IMR-90 (cell line): ENCODE measurements around the gene POLE4. TPM values are rescaled to one million over a fixed set of nuclear protein-coding genes. Genes with fewer than 3 reads are reported as not detected.

ENCODE experiments used
- ATAC-seq: fragments of 200-7000 bp; cut with Tn5 transposase; 2 replicates; pipeline ENCODE4 v1.9.1; 2020; ENCODE audit warnings: low read depth, mild to moderate bottlenecking, moderate library complexity
- BruUV-seq: library from RNA; stranded (reverse); fragments of 400-500 nt; replicated peaks from 2 replicates; lab custom pipeline; 2021; lab: Mats Ljungman, UMichigan
- CTCF ChIA-PET: fragments of 300-600 bp; formaldehyde crosslinking; extraction: SDS; loops from one replicate; lab custom pipeline; 2021; ENCODE audit warnings: antibody characterized with exemption; lab: Yijun Ruan, JAX
- POLR2A ChIA-PET: fragments of 300-600 bp; sonication (Branson Sonifier 250); formaldehyde crosslinking; loops from one replicate; lab custom pipeline; 2022; ENCODE audit warnings: antibody characterized with exemption; ENCODE audit not compliant: unreplicated experiment; lab: Charles Lee
- DNase-seq: peaks from one replicate; pipeline ENCODE4 v3.0.0; 2013
- H2AFZ ChIP-seq: replicated peaks from 2 replicates; pipeline ENCODE3; 2013; ENCODE audit warnings: low read length, mild to moderate bottlenecking; ENCODE audit not compliant: poor library complexity
- H2AK5ac ChIP-seq: 2 replicates; pipeline ENCODE4 v1.6.1; 2013; ENCODE audit warnings: low read depth, low read length, inconsistent platforms
- H2AK9ac ChIP-seq: replicated peaks from 2 replicates; pipeline ENCODE3; 2013; ENCODE audit warnings: mild to moderate bottlenecking, low read depth, low read length, moderate library complexity; ENCODE audit not compliant: poor library complexity
- H2BK120ac ChIP-seq: 2 replicates; pipeline ENCODE4 v1.6.1; 2013; ENCODE audit warnings: low read depth, low read length, inconsistent platforms
- H2BK15ac ChIP-seq: 3 replicates; pipeline ENCODE4 v1.6.1; 2013; ENCODE audit warnings: low read depth, low read length, inconsistent platforms
- H2BK20ac ChIP-seq: 2 replicates; pipeline ENCODE4 v1.6.1; 2013; ENCODE audit warnings: low read depth, mild to moderate bottlenecking, inconsistent platforms, low read length, moderate library complexity
- H2BK5ac ChIP-seq: 2 replicates; pipeline ENCODE4 v1.6.1; 2013; ENCODE audit warnings: mild to moderate bottlenecking, low read depth, low read length, inconsistent platforms; ENCODE audit not compliant: poor library complexity, severe bottlenecking
- H3K14ac ChIP-seq: replicated peaks from 2 replicates; pipeline ENCODE4 v1.6.1; 2013; ENCODE audit warnings: low read depth, low read length, inconsistent platforms
- H3K18ac ChIP-seq: 2 replicates; pipeline ENCODE4 v1.6.1; 2013; ENCODE audit warnings: low read depth, low read length, control low read depth
- H3K23ac ChIP-seq: 2 replicates; pipeline ENCODE4 v1.6.1; 2013; ENCODE audit warnings: low read depth, low read length, inconsistent platforms
- H3K27ac ChIP-seq: 2 replicates; pipeline ENCODE4 v1.5.1; 2013; ENCODE audit warnings: mild to moderate bottlenecking, control low read depth, low read length; ENCODE audit not compliant: insufficient read depth
- H3K27me3 ChIP-seq: 2 replicates; pipeline ENCODE4 v1.6.1; 2013; ENCODE audit warnings: low read length; ENCODE audit not compliant: control insufficient read depth, insufficient read depth
- H3K36me3 ChIP-seq: 2 replicates; pipeline ENCODE4 v1.6.1; 2013; ENCODE audit warnings: low read length, mixed read lengths; ENCODE audit not compliant: control insufficient read depth, insufficient read depth
- H3K4ac ChIP-seq: 2 replicates; pipeline ENCODE4 v1.6.1; 2013; ENCODE audit warnings: low read depth, low read length, inconsistent platforms
- H3K4me1 ChIP-seq: 2 replicates; pipeline ENCODE4 v1.6.1; 2013; ENCODE audit warnings: low read length, mixed read lengths; ENCODE audit not compliant: control insufficient read depth, insufficient read depth
- H3K4me2 ChIP-seq: 2 replicates; pipeline ENCODE4 v1.6.1; 2013; ENCODE audit warnings: low read depth, mild to moderate bottlenecking, control low read depth, low read length, moderate library complexity
- H3K4me3 ChIP-seq: 2 replicates; pipeline ENCODE4 v1.5.1; 2013; ENCODE audit warnings: low read depth, mild to moderate bottlenecking, control low read depth, low read length, moderate library complexity; ENCODE audit not compliant: insufficient read depth
- H3K56ac ChIP-seq: 2 replicates; pipeline ENCODE4 v1.6.1; 2013; ENCODE audit warnings: low read length, inconsistent platforms; ENCODE audit not compliant: insufficient read depth; ENCODE audit errors: extremely low read depth
- H3K79me1 ChIP-seq, 2 experiments: 2 replicates each; pipeline ENCODE4 v1.6.1; 2013; ENCODE audit warnings: low read length in 2 of 2, inconsistent platforms in 1 of 2, low read depth in 1 of 2
- H3K9ac ChIP-seq: 2 replicates; pipeline ENCODE4 v1.6.1; 2013; ENCODE audit warnings: low read depth, low read length, control low read depth
- H3K9me1 ChIP-seq: 2 replicates; pipeline ENCODE4 v1.6.1; 2013; ENCODE audit warnings: low read length, inconsistent platforms; ENCODE audit not compliant: insufficient read depth
- H3K9me3 ChIP-seq: 2 replicates; pipeline ENCODE4 v1.6.1; 2013; ENCODE audit warnings: low read length; ENCODE audit not compliant: control insufficient read depth, insufficient read depth
- H4K20me1 ChIP-seq: 2 replicates; pipeline ENCODE4 v1.6.1; 2013; ENCODE audit warnings: low read length, inconsistent platforms; ENCODE audit not compliant: insufficient read depth
- H4K5ac ChIP-seq: 2 replicates; pipeline ENCODE4 v1.6.1; 2013; ENCODE audit warnings: mild to moderate bottlenecking, low read depth, low read length, control low read depth
- H4K8ac ChIP-seq, 2 experiments: 2 replicates each; pipeline ENCODE4 v1.6.1; 2013; ENCODE audit warnings: low read depth in 2 of 2, low read length in 2 of 2, control low read depth in 1 of 2, inconsistent platforms in 1 of 2
- H4K91ac ChIP-seq: 2 replicates; pipeline ENCODE4 v1.6.1; 2013; ENCODE audit warnings: low read depth, low read length, inconsistent platforms; ENCODE audit not compliant: insufficient read depth
- BHLHE40 ChIP-seq: fragments of 150-350 bp; IDR thresholded peaks from 2 replicates; pipeline ENCODE4 v1.6.1; 2016; ENCODE audit warnings: mild to moderate bottlenecking, low read depth, low read length
- CHD1 ChIP-seq: IDR thresholded peaks from 2 replicates; pipeline ENCODE4 v1.6.1; 2012; ENCODE audit warnings: low read depth, low read length, improper control_type of control experiment
- FOS ChIP-seq: fragments of 150-350 bp; IDR thresholded peaks from 2 replicates; pipeline ENCODE4 v1.6.1; 2016; ENCODE audit warnings: low read depth, low read length
- NFE2L2 ChIP-seq: fragments of 150-350 bp; IDR thresholded peaks from 2 replicates; pipeline ENCODE4 v1.6.1; 2016; ENCODE audit warnings: low read depth, mild to moderate bottlenecking, low read length
- RAD21 ChIP-seq: IDR thresholded peaks from 2 replicates; pipeline ENCODE4 v1.6.1; 2012; ENCODE audit warnings: low read length, improper control_type of control experiment
- RFX5 ChIP-seq: IDR thresholded peaks from 2 replicates; pipeline ENCODE4 v1.8.0; 2012; ENCODE audit warnings: low read depth, mild to moderate bottlenecking, low read length, moderate library complexity
- WGBS, 2 experiments: methylation state at CpG; one replicate each; pipeline versions ENCODE4 v1.1.5 to v1.1.7; 2013; ENCODE audit warnings: missing lambda C conversion rate in 2 of 2; ENCODE audit not compliant: insufficient read length in 1 of 2; ENCODE audit errors: extremely low coverage in 2 of 2; 5-methylcytosine and 5-hydroxymethylcytosine counted together
- dilution Hi-C: fragments of 300-500 bp; cut with HindIII; formaldehyde crosslinking; loops from one replicate; pipeline ENCODE4 v1.14.3; 2018; ENCODE audit warnings: low sequenced_read_pairs; ENCODE audit not compliant: unreplicated experiment
- in situ Hi-C: fragments of 300-500 bp; cut with MboI; formaldehyde crosslinking; loops from 3 replicates; pipeline ENCODE4 v1.14.3; 2019; ENCODE audit warnings: low sequenced_read_pairs, inconsistent platforms, mixed read lengths
- intact Hi-C: fragments of 100-400 bp; cut with micrococcal nuclease; formaldehyde crosslinking; loops from 2 replicates; pipeline ENCODE4 v1.10.0; 2022
- polyA plus RNA-seq, 3 experiments: library from polyadenylated mRNA; depleted of rRNA; stranded (reverse); fragments of >200 nt; gene quantifications; 2 replicates each; pipeline ENCODE4 v1.2.3, GENCODE V29; 2012; ENCODE audit warnings: low replicate concordance in 1 of 3
- total RNA-seq: library from RNA; depleted of rRNA; stranded (reverse); fragments of >200 nt; gene quantifications from 2 replicates; pipeline ENCODE4 v1.2.3, GENCODE V29; 2012
- TF ChIP-seq, protein P1 (sequence below): fragments of 150-350 bp; IDR thresholded peaks from 2 replicates; pipeline ENCODE4 v1.6.1; 2016; ENCODE audit warnings: low read depth, mild to moderate bottlenecking, low read length, moderate library complexity, borderline replicate concordance
- TF ChIP-seq, protein P2 (sequence below): fragments of 150-350 bp; IDR thresholded peaks from 2 replicates; pipeline ENCODE4 v1.6.1; 2017; ENCODE audit warnings: mild to moderate bottlenecking, antibody characterized with exemption, low read length, low read depth

The POLE4 gene
- total and polyA plus RNA-seq, 2 of the 4 experiments (the other 2 are of a cell fraction), result 9.0 to 23.9 TPM

DNA sequence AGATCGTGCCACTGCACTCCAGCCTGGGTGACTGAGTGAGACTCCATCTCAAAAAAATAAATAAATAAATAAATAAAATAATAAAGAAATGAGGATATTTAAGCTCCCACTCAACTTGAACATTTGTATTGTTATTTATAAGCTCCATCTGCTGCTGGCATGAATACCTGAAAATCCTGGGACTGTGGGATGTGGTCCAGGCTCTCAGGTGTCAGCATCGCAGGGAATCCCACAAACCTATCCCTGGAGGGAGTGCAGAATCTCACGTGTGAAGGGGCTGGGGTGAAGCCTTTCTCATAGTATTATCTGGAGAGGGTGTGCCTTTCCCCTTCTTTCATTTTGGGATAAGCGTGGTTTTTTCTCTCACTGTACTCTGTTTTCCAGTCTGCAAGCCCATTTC, 47.4 kb upstream of the POLE4 start:
- WGBS, 2 experiments, result no CpG with 5 or more reads among the region's 4 CpGs
- TF ChIP-seq FOS (no peak), RAD21 (no peak), RFX5 (no peak), BHLHE40 (no peak), NFE2L2 (no peak), CHD1 (no peak)
- TF ChIP-seq, protein P1, sequence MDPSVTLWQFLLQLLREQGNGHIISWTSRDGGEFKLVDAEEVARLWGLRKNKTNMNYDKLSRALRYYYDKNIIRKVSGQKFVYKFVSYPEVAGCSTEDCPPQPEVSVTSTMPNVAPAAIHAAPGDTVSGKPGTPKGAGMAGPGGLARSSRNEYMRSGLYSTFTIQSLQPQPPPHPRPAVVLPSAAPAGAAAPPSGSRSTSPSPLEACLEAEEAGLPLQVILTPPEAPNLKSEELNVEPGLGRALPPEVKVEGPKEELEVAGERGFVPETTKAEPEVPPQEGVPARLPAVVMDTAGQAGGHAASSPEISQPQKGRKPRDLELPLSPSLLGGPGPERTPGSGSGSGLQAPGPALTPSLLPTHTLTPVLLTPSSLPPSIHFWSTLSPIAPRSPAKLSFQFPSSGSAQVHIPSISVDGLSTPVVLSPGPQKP, result no peak
- TF ChIP-seq, protein P2, sequence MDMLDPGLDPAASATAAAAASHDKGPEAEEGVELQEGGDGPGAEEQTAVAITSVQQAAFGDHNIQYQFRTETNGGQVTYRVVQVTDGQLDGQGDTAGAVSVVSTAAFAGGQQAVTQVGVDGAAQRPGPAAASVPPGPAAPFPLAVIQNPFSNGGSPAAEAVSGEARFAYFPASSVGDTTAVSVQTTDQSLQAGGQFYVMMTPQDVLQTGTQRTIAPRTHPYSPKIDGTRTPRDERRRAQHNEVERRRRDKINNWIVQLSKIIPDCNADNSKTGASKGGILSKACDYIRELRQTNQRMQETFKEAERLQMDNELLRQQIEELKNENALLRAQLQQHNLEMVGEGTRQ, result no peak
- ATAC-seq (no peak), DNase-seq (no peak)
- Histone ChIP-seq H4K91ac (no peak overlapping the region), H3K18ac (no peak overlapping the region), H3K9me3 (no peaks in the 10 kb centered on the region), H2BK5ac (no peak overlapping the region), H2BK120ac (no peak overlapping the region), H3K36me3 (no peaks in the 10 kb centered on the region), H3K56ac (no peak overlapping the region), H3K9me1 (peaks cover 7% of the 10 kb centered on the region), H4K8ac (no peak overlapping the region), H3K4me3 (no peak overlapping the region), H3K27me3 (no peaks in the 10 kb centered on the region), H3K4me1 (peaks cover 8% of the 10 kb centered on the region), H2BK20ac (no peak overlapping the region), H3K79me1 (no peaks in the 10 kb centered on the region), H3K23ac (no peak overlapping the region), H4K20me1 (no peaks in the 10 kb centered on the region), H2AK5ac (no peak overlapping the region), H4K5ac (no peak overlapping the region), H2BK15ac (no peak overlapping the region), H2AFZ (no peak overlapping the region), H3K14ac (no peak overlapping the region), H3K4ac (no peak overlapping the region), H3K4me2 (no peak overlapping the region), H3K9ac (no peak overlapping the region), H2AK9ac (no peak overlapping the region), H3K27ac (no peak overlapping the region)
- ChIA-PET CTCF (no interaction called here), POLR2A (no interaction called here)
- no TSS peak for BruUV-seq
- intact Hi-C loops (no loop called here), dilution Hi-C loops (no loop called here), in situ Hi-C loops (loop anchor here (10.0 to 25.0 kb wide), 2 partner anchors 494 to 701 kb away; no protein-coding TSS in a partner anchor)
